ENCODE measurements around the gene CATSPER1.

GRCh38 chr11:66013762-66014100 is 12.5 kb downstream of the CATSPER1 start:
- no peak for TF ChIP-seq GATA3 (IDR thresholded peaks at IDR 0.05; ENCODE audit: low read depth, low read length)
- TF ChIP-seq GATA2 (IDR thresholded peaks at IDR 0.05; ENCODE audit: low read depth, low read length) = no peak

Measured in SH-SY5Y (cell line).